Kidney tubule cell (primary cell): ENCODE data around the gene CXCL16.
"Not testable (repeated sequence)": the region's sequence is repeated elsewhere in the genome, so short reads cannot be mapped to it uniquely, and the experiment has no call there.

Source experiments
- DNase-seq: peaks from one replicate; pipeline ENCODE4 v3.0.0-alpha.2; 2018; ENCODE audit warnings: low spot score

CXCL16 gene

DNA sequence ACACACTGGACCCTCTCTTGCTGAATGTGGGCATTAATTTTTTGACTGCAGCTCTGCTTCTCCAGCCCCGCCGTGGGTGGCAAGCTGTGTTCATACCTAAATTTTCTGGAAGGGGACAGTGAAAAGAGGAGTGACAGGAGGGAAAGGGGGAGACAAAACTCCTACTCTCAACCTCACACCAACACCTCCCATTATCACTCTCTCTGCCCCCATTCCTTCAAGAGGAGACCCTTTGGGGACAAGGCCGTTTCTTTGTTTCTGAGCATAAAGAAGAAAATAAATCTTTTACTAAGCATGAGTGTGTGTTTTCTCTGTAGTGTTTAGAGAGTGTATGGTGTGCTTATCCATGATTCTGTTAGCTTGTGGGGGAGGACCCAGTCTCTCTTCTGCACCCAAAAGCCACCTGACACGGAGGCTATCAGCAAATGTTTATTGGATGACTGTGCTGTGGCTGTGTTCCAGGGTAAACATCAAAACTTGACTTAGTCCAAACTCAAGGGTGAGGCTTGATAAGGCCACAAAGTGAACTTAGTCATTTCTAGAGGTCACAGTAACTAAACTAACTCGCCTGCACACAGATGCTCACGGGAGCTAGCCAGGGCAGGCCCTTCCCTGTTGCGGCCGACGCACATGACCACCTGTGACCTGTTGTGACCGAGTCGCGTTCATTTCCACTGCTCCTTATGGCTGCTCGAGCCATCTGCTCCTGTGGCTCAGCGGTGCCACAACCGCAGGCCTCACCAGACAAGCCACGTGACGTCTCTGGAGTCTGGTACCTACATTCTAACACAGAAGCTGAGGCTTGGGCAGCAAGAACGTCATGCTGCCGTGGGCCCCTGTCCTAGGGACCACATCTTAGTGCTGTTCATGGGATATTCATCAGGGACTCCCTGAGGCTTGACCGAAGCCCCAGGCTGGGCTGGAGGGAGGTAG, 18.3 kb downstream of the CXCL16 start:
- DNase-seq: peak; percentile 78

GRCh38 chr17:4720787-4721186, 18.9 kb downstream of the CXCL16 start:
- DNase-seq: no peak

- peak; percentile 18 for DNase-seq
Observed at GRCh38 chr17:4719684-4720221, 20.0 kb downstream of the CXCL16 start.

DNA sequence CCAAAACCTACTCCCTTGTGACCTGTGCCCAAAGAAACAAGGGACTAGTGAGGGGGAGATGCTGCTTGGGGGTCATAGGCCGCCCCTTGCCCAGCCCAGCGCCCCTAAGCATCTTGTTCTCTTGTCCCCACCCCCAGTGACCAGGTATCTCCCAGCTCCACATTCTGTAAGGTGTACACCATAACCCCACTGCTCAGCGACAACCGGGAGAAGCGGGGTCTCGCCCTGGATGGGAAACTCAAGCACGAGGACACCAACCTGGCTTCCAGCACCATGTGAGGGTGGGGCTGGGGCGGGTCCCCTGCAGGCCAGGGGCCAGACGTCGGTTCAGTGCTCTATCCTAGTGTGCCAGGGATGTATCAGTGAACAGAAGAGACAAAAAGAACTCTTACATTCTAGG, 20.6 kb downstream of the CXCL16 start:
- DNase-seq: no peak

GRCh38 chr17:4718276-4718675, 21.5 kb downstream of the CXCL16 start:
- DNase-seq: no peak

- no peak for DNase-seq
Observed at GRCh38 chr17:4717791-4718190, 21.9 kb downstream of the CXCL16 start.

- DNase-seq: no peak
Observed at GRCh38 chr17:4716081-4716480, 23.6 kb downstream of the CXCL16 start.

DNA sequence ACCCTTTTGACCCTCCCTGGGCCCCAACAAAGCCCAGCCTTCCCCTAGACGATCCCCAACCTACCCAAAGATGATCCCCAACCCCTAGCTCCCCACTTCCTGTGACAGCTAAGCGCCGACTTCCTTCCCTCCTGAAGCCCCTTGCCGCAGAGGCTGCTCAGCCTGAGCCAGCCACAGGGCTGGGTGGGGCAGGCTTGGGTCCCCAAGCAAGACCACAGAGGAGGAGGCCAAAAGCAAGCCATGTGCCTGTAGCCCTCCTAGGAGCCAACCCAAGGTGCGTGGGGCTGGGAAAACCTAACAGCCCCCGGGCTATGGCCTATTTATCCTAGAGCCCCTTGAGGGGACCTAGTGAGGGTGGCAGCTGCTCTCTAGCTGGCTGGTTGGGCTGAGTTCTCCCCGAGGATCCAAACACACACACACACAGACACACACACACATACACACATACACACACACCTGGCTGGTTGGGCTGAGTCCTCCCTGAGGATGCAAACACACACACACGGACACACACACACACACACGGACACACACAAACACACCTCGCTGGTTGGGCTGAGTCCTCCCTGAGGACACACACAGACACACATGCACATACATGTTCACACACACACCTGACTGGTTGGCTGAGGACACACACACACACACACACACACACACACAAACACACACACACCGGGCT, 24.5 kb downstream of the CXCL16 start:
- DNase-seq: no peak

GRCh38 chr17:4714340-4715062, 25.2 kb downstream of the CXCL16 start:
- not testable (repeated sequence) for DNase-seq

DNA sequence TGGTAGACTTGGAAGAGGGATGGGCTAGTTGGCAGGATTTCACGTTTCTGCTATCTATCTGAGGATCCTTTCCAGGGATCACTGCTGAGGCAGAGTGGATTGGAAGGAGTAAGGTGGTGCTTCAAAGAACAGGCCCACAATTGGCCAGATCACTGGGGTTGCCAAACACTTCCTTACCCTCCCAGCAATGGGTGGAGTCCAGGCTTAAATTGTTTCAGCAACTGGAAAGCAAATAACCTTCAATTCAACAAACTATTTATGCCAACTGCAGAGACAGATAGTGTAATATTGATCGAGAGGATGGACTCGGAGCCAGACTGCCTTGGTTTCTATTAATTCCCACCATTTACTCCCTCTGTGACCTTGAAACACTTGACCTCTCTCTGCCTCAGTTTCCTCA, 27.2 kb downstream of the CXCL16 start:
- DNase-seq: no peak

- no peak for DNase-seq
Observed at GRCh38 chr17:4711661-4712181, 28.0 kb downstream of the CXCL16 start.

GRCh38 chr17:4710693-4711634, 28.8 kb downstream of the CXCL16 start:
- DNase-seq: no peak

- DNase-seq: peak; percentile 97
Observed at GRCh38 chr17:4709794-4710692, 29.7 kb downstream of the CXCL16 start, which contains the start of gene ARRB2. TSS of gene ARRB2 (plus strand) at chr17:4710632. CDS start at chr17:4710722, 90 bp downstream.

GRCh38 chr17:4708436-4708835, 31.3 kb downstream of the CXCL16 start:
- peak; percentile 15 for DNase-seq

GRCh38 chr17:4706121-4706520, 33.6 kb downstream of the CXCL16 start:
- peak; percentile 52 for DNase-seq

DNA sequence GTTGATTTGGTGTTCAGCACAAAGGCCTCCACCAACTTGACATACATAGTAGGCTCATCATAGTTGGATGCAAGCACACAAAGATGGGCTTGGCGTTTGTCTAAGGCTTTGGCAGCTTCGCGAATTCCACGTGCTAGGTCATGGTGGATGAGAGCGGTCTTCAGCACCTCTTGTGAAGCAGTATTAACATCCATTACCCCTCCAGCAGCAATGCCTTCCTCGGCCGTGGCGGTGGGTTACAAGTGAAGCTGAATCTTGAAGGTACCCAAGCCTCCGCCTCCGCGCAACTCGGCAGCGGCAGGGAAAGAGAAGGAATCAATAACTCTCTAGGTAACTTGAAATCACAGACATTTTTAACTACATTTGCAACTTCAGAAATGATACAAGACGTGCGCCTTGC, 34.7 kb downstream of the CXCL16 start:
- DNase-seq: no peak

GRCh38 chr17:4704574-4704907, 35.2 kb downstream of the CXCL16 start:
- DNase-seq: not testable (repeated sequence)

- no peak for DNase-seq
Observed at GRCh38 chr17:4703330-4703691, 36.4 kb downstream of the CXCL16 start.

DNA sequence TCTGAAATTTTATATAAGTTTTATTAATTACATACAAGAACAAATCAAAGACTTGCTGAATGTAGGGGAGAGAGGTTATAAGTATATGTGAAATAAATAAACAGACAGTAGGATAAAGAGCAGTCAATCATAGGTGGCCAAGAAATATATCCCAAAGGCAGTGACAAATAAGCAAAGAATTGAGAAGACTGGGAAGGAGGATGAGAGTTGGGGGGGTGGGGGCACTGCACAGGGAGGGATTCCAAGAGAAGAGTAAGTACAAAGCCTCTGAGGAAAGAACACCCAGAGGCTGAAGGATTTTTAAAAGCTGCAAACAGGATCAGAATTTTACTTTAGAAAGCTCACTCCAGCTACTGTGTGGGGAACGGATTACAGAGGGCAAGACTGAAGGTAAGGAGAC, 38.6 kb downstream of the CXCL16 start:
- DNase-seq: no peak
